Trophoblast cell (in vitro differentiated cells and primary cell): ENCODE results near the gene ADAMTSL2.

Source experiments
- DNase-seq, 2 donors: peaks; one replicate each; pipeline ENCODE4 v3.0.0-alpha.2; 2016
- H2AFZ ChIP-seq: 2 replicates; pipeline ENCODE4 v1.6.1; 2013; ENCODE audit warnings: low read length, moderate library complexity, mild to moderate bottlenecking; ENCODE audit not compliant: insufficient read depth, poor library complexity
- H2AK5ac ChIP-seq: 2 replicates; pipeline ENCODE4 v1.6.1; 2013; ENCODE audit warnings: mild to moderate bottlenecking, low read length
- H2BK120ac ChIP-seq: 2 replicates; pipeline ENCODE4 v1.6.1; 2013; ENCODE audit warnings: low read length, mild to moderate bottlenecking, moderate library complexity; ENCODE audit not compliant: insufficient read depth, poor library complexity
- H2BK12ac ChIP-seq: 2 replicates; pipeline ENCODE4 v1.6.1; 2013; ENCODE audit warnings: mild to moderate bottlenecking, low read length, moderate library complexity
- H2BK5ac ChIP-seq: 2 replicates; pipeline ENCODE4 v1.6.1; 2013; ENCODE audit warnings: low read length, low read depth, moderate library complexity, mild to moderate bottlenecking; ENCODE audit not compliant: poor library complexity
- H3K14ac ChIP-seq: 2 replicates; pipeline ENCODE4 v1.6.1; 2013; ENCODE audit warnings: mild to moderate bottlenecking, low read length
- H3K18ac ChIP-seq: 2 replicates; pipeline ENCODE4 v1.6.1; 2013; ENCODE audit warnings: mild to moderate bottlenecking, low read length
- H3K23ac ChIP-seq: 2 replicates; pipeline ENCODE4 v1.6.1; 2013; ENCODE audit warnings: low read length
- H3K27ac ChIP-seq: 2 replicates; pipeline ENCODE4 v1.5.1; 2013; ENCODE audit warnings: low read depth, mild to moderate bottlenecking, inconsistent platforms, low read length, moderate library complexity
- H3K27me3 ChIP-seq: 2 replicates; pipeline ENCODE4 v1.6.1; 2013; ENCODE audit warnings: inconsistent platforms, mild to moderate bottlenecking, low read length, moderate library complexity; ENCODE audit not compliant: insufficient read depth
- H3K36me3 ChIP-seq, 2 experiments: 1 replicate in 1 of 2; 2 replicates in 1 of 2; pipeline ENCODE4 v1.6.1; 2013; ENCODE audit warnings: low read length in 2 of 2, mild to moderate bottlenecking in 2 of 2, moderate library complexity in 1 of 2; ENCODE audit not compliant: insufficient read depth in 2 of 2, control insufficient read depth in 1 of 2
- H3K4ac ChIP-seq: 2 replicates; pipeline ENCODE4 v1.6.1; 2013; ENCODE audit warnings: low read depth, mild to moderate bottlenecking, low read length, moderate library complexity
- H3K4me1 ChIP-seq, 2 experiments: 1 replicate in 1 of 2; 2 replicates in 1 of 2; pipeline ENCODE4 v1.6.1; 2013; ENCODE audit warnings: low read length in 2 of 2, mild to moderate bottlenecking in 2 of 2, moderate library complexity in 1 of 2; ENCODE audit not compliant: insufficient read depth in 2 of 2, control insufficient read depth in 1 of 2
- H3K4me2 ChIP-seq: 2 replicates; pipeline ENCODE4 v1.6.1; 2013; ENCODE audit warnings: inconsistent platforms, mild to moderate bottlenecking, low read length, moderate library complexity
- H3K4me3 ChIP-seq: 2 replicates; pipeline ENCODE4 v1.5.1; 2013; ENCODE audit warnings: mild to moderate bottlenecking, low read depth, low read length, inconsistent platforms
- H3K79me1 ChIP-seq: one replicate; pipeline ENCODE4 v1.6.1; 2013; ENCODE audit warnings: low read length
- H3K79me2 ChIP-seq: 2 replicates; pipeline ENCODE4 v1.6.1; 2013; ENCODE audit warnings: low read length, mild to moderate bottlenecking; ENCODE audit not compliant: control insufficient read depth, insufficient read depth, poor library complexity
- H3K9ac ChIP-seq: 2 replicates; pipeline ENCODE4 v1.6.1; 2013; ENCODE audit warnings: mild to moderate bottlenecking, low read length
- H3K9me3 ChIP-seq: 2 replicates; pipeline ENCODE4 v1.6.1; 2013; ENCODE audit warnings: low read depth, mild to moderate bottlenecking, control low read depth, inconsistent platforms, low read length; ENCODE audit not compliant: insufficient read depth
- H4K12ac ChIP-seq: 2 replicates; pipeline ENCODE4 v1.6.1; 2013; ENCODE audit warnings: low read depth, mild to moderate bottlenecking, low read length, moderate library complexity
- H4K8ac ChIP-seq: 2 replicates; pipeline ENCODE4 v1.6.1; 2013; ENCODE audit warnings: low read depth, mild to moderate bottlenecking, low read length, moderate library complexity
- H4K91ac ChIP-seq: one replicate; pipeline ENCODE4 v1.6.1; 2013; ENCODE audit warnings: low read depth, mild to moderate bottlenecking, low read length, moderate library complexity
- WGBS: extraction: QIAGEN DNeasy Blood & Tissue Kit; methylation state at CpG from one replicate; pipeline ENCODE4 v1.1.7; 2013; ENCODE audit warnings: missing lambda C conversion rate; ENCODE audit not compliant: insufficient read length, insufficient coverage; ENCODE audit errors: extremely low coverage; 5-methylcytosine and 5-hydroxymethylcytosine counted together

Gene ADAMTSL2

DNA sequence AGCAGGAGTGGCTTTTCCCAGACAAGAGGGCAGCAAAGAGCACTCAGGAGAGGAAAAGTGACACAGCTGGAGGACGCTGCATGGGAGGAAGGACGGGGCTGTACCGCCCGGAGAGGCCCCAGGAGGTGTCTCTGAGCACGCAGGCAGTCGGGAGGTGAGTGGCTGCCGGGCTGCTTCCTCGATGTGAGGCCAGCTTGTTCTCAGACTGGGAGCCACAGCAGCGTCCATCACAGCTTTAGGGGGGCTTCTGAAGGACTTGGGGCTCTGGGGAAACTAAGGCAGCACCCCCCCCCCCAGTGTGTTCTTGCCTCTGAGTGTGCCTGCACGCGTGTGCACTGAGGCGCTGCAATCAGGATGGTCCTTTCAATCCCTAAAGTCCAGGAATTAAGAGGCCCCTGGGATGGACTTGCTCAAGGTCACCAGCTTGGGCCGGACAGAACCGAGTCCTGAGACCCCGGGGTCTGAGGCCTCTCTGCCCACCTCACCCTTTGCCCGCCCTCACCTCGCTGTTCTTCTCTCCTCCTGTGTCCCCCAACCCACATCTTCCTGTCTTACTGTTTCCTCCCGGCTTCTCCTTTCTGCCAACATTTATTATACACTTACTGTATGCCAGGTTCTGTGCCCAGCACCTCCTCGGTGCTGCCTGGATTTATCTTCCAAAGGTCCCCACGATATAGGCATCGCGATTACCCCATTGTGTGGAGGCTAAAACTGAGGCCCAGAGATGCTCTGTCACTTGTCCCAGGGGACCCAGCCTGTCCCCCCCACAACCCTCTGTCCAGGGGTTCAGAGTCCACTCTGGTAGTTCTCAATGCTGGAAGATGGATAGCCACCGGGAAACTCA lies 41.7 kb downstream of the ADAMTSL2 start:
- no CpG with 5 or more reads among the region's 23 CpGs for WGBS
- no peak overlapping the region for H3K23ac ChIP-seq

DNA sequence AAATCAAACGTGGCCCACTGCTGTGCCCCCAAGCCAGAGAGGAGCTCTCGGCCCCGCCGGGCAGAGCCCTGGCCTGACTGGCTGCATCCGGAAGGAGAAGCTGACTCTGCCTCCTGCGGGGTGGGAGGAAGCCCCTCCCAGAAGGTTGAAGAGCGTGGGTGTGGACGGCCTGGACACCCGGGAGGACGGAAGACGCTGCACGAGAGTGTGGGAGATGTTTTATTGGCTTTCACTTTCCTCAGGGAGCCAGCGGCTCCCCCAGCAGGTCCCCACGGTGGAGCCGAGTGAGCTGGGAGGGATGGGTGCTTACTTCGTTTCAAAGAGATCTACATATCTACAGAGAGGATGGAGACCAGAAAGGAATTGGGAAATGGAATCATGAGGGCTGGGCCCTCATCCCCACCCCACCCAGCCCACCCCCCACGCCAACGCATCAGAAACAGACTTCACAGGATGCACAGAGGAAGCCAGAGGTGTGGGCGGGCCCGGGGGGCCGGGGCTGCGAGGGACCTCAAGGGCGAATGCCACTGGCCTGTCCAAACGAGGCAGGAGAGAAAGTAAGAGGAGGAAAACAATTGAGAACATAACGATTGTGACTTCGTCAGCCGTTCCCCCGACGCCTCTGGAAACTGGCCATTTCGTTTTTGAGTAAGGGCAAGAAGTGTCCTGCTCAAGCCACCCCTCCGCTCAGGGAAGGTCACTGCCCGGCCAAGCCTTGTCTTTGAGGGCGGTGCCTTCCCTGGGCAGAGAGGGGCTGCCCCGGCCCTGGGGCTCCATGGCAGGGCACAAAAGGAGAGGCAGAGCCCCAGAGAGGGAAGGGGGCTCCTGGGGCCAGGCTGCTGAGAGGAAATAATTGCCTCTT lies 42.6 kb downstream of the ADAMTSL2 start:
- H2BK12ac ChIP-seq = no peak overlapping the region
- no peak overlapping the region for H3K18ac ChIP-seq
- no peak overlapping the region for H4K12ac ChIP-seq
- H3K27me3 ChIP-seq = no peaks in the 10 kb centered on the region
- H2AFZ ChIP-seq = no peak overlapping the region
- H3K79me1 ChIP-seq = no peaks in the 10 kb centered on the region
- H3K27ac ChIP-seq = no peak overlapping the region
- H3K9me3 ChIP-seq = no peaks in the 10 kb centered on the region
- no peak overlapping the region for H2BK120ac ChIP-seq
- no peaks in the 10 kb centered on the region for H3K79me2 ChIP-seq
- no peak overlapping the region for H3K14ac ChIP-seq
- H3K23ac ChIP-seq = no peak overlapping the region
- no peak overlapping the region for H3K4ac ChIP-seq
- H3K4me2 ChIP-seq = no peak overlapping the region
- H3K36me3 ChIP-seq = peaks cover 0 to 5% of the 10 kb centered on the region in 2 experiments
- no peak overlapping the region for H4K91ac ChIP-seq
- H3K9ac ChIP-seq = no peak overlapping the region
- no peak overlapping the region for H2BK5ac ChIP-seq
- no CpG with 5 or more reads among the region's 34 CpGs for WGBS
- H3K4me1 ChIP-seq = peaks cover 3 to 6% of the 10 kb centered on the region in 2 experiments
- no peak overlapping the region for H4K8ac ChIP-seq
- no peak overlapping the region for H2AK5ac ChIP-seq
- DNase-seq = no peak
- no peak overlapping the region for H3K4me3 ChIP-seq

More for the DNA sequence above, 41.7 kb downstream of the ADAMTSL2 start:
- no peak overlapping the region for H3K4ac ChIP-seq
- no peak overlapping the region for H3K4me3 ChIP-seq
- no peak overlapping the region for H3K4me2 ChIP-seq
- no peaks in the 10 kb centered on the region for H3K79me1 ChIP-seq
- H3K18ac ChIP-seq = no peak overlapping the region
- H3K79me2 ChIP-seq = no peaks in the 10 kb centered on the region
- H2BK5ac ChIP-seq = no peak overlapping the region
- H3K27me3 ChIP-seq = no peaks in the 10 kb centered on the region
- no peak for DNase-seq
- H3K27ac ChIP-seq = no peak overlapping the region
- H4K8ac ChIP-seq = no peak overlapping the region
- no peak overlapping the region for H4K91ac ChIP-seq
- H2AK5ac ChIP-seq = no peak overlapping the region
- no peaks in the 10 kb centered on the region for H3K4me1 ChIP-seq
- H2BK12ac ChIP-seq = no peak overlapping the region
- no peak overlapping the region for H4K12ac ChIP-seq
- H3K9ac ChIP-seq = no peak overlapping the region
- H3K36me3 ChIP-seq = peaks cover 0 to 5% of the 10 kb centered on the region in 2 experiments
- no peaks in the 10 kb centered on the region for H3K9me3 ChIP-seq
- H2AFZ ChIP-seq = no peak overlapping the region
- no peak overlapping the region for H3K14ac ChIP-seq
- H2BK120ac ChIP-seq = no peak overlapping the region

DNA sequence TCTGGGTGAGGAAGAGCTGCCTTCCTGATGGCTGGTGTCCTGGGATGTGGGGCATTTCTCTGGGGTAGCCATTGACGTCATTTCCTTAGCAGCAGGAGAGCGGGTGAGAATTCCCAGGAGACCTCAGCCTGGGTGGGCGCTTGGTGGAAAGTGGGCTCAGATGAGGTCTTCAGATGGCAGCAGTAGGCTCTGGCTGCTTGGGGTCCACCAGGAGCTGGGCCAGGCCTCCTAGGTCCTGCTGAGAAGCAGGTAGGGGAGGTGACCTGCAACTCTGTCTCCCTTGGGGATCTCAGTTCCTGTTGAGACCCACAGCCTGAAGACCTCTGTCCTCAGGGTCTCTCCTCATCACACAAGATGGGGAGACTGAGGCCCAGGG lies 43.2 kb downstream of the ADAMTSL2 start:
- Histone ChIP-seq H3K79me1 (peaks cover 2% of the 10 kb centered on the region), H3K4me3 (no peak overlapping the region), H2BK12ac (no peak overlapping the region), H2AK5ac (no peak overlapping the region), H3K14ac (no peak overlapping the region), H2BK120ac (no peak overlapping the region), H3K4me1 (peaks cover 3 to 6% of the 10 kb centered on the region in 2 experiments), H3K27me3 (no peaks in the 10 kb centered on the region), H2BK5ac (no peak overlapping the region), H4K12ac (no peak overlapping the region), H3K23ac (no peak overlapping the region), H3K27ac (no peak overlapping the region), H3K18ac (no peak overlapping the region), H4K8ac (no peak overlapping the region), H3K4ac (no peak overlapping the region), H3K9me3 (no peaks in the 10 kb centered on the region), H2AFZ (no peak overlapping the region), H3K4me2 (no peak overlapping the region), H3K79me2 (no peaks in the 10 kb centered on the region), H4K91ac (no peak overlapping the region), H3K36me3 (peaks cover 0 to 5% of the 10 kb centered on the region in 2 experiments), H3K9ac (no peak overlapping the region)
- WGBS = no CpG with 5 or more reads among the region's 3 CpGs
- no peak for DNase-seq

DNA sequence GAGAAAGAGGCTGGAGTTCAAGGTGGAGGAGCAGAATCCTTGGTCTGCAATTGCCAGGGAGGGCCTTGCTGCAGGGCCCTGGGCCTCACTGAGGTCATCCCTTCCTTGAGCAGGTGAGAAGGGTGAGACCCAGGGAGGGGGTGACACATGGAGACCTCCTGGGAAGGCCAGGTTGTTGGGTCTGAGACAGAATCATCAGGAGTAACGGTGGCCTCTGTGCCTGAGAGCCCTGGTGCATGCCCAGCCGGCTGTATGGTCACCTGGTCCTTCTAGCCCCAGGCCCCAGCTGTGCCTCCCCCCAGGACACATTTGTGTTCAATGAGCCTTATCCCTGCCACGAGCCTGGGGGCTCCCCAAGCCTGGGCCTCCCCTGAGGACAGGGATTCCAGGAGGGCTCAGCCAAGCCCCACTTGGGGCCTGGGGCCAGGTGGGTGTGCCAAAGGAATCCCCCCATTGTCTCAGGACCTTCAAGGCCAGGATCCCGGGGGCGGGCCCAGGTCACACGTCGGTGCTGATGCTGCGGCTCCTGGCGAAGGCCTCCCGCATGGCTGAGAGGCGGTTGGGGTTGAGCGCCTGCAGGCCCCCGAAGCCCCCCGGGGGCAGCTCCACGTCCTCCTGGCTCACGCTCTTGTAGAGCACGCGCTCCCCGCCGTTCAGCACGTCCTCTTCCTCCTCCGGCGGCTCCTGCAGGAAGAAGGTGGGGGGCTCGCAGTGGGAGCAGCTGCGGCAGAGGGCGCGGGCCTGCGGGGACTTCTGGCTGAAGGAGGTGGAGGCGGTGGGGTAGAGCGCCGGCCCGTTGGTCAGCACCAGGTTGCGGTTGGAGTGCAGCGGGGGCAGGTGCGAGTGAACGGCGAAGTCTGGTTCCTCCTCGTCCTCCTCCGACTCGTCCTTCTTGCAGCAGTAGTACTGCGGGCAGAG lies 44.3 kb downstream of the ADAMTSL2 start:
- Histone ChIP-seq H3K36me3 (peaks cover 0 to 5% of the 10 kb centered on the region in 2 experiments), H3K27ac (no peak overlapping the region), H4K91ac (peak overlapping the region; percentile 17), H4K8ac (no peak overlapping the region), H3K4me3 (no peak overlapping the region), H3K9me3 (no peaks in the 10 kb centered on the region), H3K9ac (no peak overlapping the region), H4K12ac (no peak overlapping the region), H3K18ac (no peak overlapping the region), H3K79me2 (no peaks in the 10 kb centered on the region), H2AK5ac (no peak overlapping the region), H3K79me1 (peaks cover 2% of the 10 kb centered on the region), H3K4me2 (no peak overlapping the region), H3K14ac (no peak overlapping the region), H2AFZ (no peak overlapping the region), H3K23ac (no peak overlapping the region), H2BK5ac (no peak overlapping the region), H3K4me1 (peaks cover 3 to 6% of the 10 kb centered on the region in 2 experiments), H2BK12ac (peak overlapping the region; percentile 7), H2BK120ac (no peak overlapping the region), H3K4ac (no peak overlapping the region), H3K27me3 (no peaks in the 10 kb centered on the region)
- no CpG with 5 or more reads among the region's 41 CpGs for WGBS
- no peak for DNase-seq
